BLaER1 (cell line): Measurements from ENCODE around the gene MBD5.

Experiments
- H3K27ac ChIP-seq: shearing (Covaris generic); formaldehyde crosslinking; 2 replicates; pipeline ENCODE4 v1.8.1; 2022
- H3K27me3 ChIP-seq: shearing (Covaris generic); formaldehyde crosslinking; 2 replicates; pipeline ENCODE4 v1.8.1; 2022
- H3K36me3 ChIP-seq: shearing (Covaris generic); formaldehyde crosslinking; 2 replicates; pipeline ENCODE4 v1.8.1; 2022
- H3K4me1 ChIP-seq: shearing (Covaris generic); formaldehyde crosslinking; 2 replicates; pipeline ENCODE4 v1.8.1; 2022
- H3K4me2 ChIP-seq: shearing (Covaris generic); formaldehyde crosslinking; 2 replicates; pipeline ENCODE4 v1.8.1; 2022
- H3K4me3 ChIP-seq: shearing (Covaris generic); formaldehyde crosslinking; 2 replicates; pipeline ENCODE4 v1.8.1; 2022
- H3K9ac ChIP-seq: shearing (Covaris generic); formaldehyde crosslinking; 2 replicates; pipeline ENCODE4 v1.8.1; 2022
- H3K9me3 ChIP-seq: shearing (Covaris generic); formaldehyde crosslinking; 2 replicates; pipeline ENCODE4 v1.8.1; 2022
- H4K20me1 ChIP-seq: shearing (Covaris generic); formaldehyde crosslinking; 2 replicates; pipeline ENCODE4 v1.8.1; 2022
- Cebpa-rat ChIP-seq: shearing (Covaris generic); IDR thresholded peaks from 2 replicates; pipeline ENCODE4 v1.8.1; 2022

MBD5 gene

DNA sequence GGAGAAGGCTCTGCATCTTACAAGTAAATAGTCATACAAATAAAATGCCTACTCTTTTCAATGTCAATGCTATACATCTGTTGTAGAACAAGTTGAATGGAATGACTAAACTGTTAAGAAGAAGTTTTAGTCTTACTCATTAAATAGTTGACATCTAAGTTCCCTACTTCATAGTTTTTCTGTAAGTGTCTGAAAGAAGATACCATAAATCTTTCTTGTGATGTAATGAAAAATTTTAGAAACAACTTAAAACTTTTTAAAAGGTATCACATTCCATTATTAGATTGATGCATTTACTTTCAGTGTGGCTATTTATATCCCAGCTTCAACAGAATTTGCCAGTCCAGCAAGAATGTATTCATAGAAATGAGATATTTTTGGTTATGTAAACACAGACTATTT is 438.5 kb downstream of the MBD5 start:
- Histone ChIP-seq H4K20me1 (no peaks in the 10 kb centered on the region), H3K4me2 (no peak overlapping the region), H3K27me3 (no peaks in the 10 kb centered on the region), H3K9me3 (no peaks in the 10 kb centered on the region), H3K27ac (no peak overlapping the region), H3K36me3 (peaks cover 9% of the 10 kb centered on the region), H3K4me1 (no peaks in the 10 kb centered on the region), H3K9ac (no peak overlapping the region), H3K4me3 (no peak overlapping the region)
- TF ChIP-seq Cebpa-rat: no peak

DNA sequence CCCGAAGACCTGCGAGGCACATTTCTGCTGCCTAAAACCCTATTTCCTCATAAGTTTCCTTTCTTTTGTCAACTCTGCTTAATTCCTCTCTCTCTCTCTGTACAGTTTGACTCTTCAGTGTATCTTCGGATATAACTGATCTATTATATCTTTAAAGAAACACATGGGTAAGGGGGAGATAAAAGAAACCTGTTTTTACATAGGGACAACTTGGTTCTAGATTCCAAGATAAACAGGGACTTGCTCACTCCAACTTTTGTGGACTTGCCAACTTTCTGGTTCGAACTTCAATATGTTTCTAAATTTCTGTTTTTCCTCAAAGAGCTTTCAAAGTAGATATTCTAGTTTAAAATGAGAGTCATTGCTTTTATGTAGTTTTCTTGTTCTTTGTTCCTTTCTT is 441.0 kb downstream of the MBD5 start:
- H3K4me1 ChIP-seq: no peaks in the 10 kb centered on the region
- H4K20me1 ChIP-seq: no peaks in the 10 kb centered on the region
- H3K27me3 ChIP-seq: no peaks in the 10 kb centered on the region
- H3K9me3 ChIP-seq: no peaks in the 10 kb centered on the region
- peaks cover 12% of the 10 kb centered on the region for H3K36me3 ChIP-seq
- H3K4me2 ChIP-seq: no peak overlapping the region
- no peak overlapping the region for H3K9ac ChIP-seq
- H3K27ac ChIP-seq: no peak overlapping the region
- TF ChIP-seq Cebpa-rat: no peak
- H3K4me3 ChIP-seq: no peak overlapping the region

DNA sequence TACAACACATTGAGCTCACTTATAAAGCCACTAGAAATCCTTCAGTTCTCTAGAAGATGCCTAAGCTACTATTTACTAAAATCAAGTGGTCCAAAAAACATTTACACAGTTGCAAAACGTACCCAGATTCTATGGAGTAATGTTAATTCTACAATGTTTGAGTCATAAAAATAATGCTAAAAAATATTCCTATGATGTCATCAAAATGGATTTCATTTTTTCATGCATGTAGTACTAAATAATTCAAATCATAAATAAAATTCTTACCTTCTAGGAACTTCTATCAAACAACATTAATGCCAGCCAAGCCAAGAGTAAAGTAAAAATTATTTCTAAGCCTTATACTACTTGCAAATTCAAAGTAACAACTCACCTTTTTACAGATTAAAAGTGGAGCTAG is 454.7 kb downstream of the MBD5 start:
- no peak overlapping the region for H3K4me2 ChIP-seq

DNA sequence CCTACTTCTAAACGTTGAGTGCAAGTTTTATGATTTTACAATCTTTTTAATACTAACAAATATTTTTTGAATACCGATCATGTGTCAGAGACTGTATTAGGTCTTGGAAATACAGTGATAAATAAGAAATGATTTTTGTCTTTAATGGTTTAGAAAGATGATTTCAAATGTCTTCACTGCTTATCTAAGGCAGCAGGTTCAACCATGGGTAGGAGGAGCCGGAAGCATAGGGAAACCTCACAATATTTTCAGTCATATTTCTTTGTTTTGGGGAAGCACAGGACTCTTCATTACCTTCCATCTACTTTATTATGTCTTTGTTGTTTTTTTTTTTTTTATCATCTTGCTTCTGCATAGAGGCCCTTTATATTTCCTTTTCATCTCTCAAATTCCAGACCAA is 458.5 kb downstream of the MBD5 start:
- H3K27me3 ChIP-seq: no peaks in the 10 kb centered on the region
- H3K36me3 ChIP-seq: no peaks in the 10 kb centered on the region
- H3K4me1 ChIP-seq: no peaks in the 10 kb centered on the region
- H4K20me1 ChIP-seq: no peaks in the 10 kb centered on the region
- H3K4me3 ChIP-seq: no peak overlapping the region
- H3K9me3 ChIP-seq: no peaks in the 10 kb centered on the region
- no peak overlapping the region for H3K9ac ChIP-seq
- no peak for TF ChIP-seq Cebpa-rat
- no peak overlapping the region for H3K4me2 ChIP-seq
- H3K27ac ChIP-seq: no peak overlapping the region

More for the DNA sequence above, 454.7 kb downstream of the MBD5 start:
- Histone ChIP-seq H3K4me3 (no peak overlapping the region), H3K9me3 (no peaks in the 10 kb centered on the region), H4K20me1 (no peaks in the 10 kb centered on the region), H3K4me1 (no peaks in the 10 kb centered on the region), H3K36me3 (no peaks in the 10 kb centered on the region), H3K27me3 (no peaks in the 10 kb centered on the region), H3K9ac (no peak overlapping the region), H3K27ac (no peak overlapping the region)
- no peak for TF ChIP-seq Cebpa-rat

DNA sequence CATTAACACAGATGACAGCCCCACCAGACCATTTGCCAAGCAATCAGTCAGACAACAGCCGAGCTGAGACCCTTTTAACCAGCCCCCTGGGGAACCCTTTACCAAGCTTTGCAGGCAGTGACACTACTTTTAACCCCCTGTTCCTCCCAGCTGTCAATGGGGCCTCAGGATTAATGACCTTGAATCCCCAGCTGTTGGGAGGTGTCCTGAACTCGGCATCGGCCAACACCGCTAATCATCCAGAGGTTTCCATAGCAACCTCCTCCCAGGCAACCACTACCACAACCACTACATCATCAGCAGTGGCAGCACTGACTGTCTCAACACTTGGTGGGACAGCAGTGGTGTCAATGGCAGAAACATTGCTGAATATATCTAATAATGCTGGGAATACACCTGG is 462.8 kb downstream of the MBD5 start:
- H3K27ac ChIP-seq: no peak overlapping the region
- H3K9ac ChIP-seq: no peak overlapping the region
- H3K4me1 ChIP-seq: no peaks in the 10 kb centered on the region
- H3K4me2 ChIP-seq: no peak overlapping the region
- no peak for TF ChIP-seq Cebpa-rat
- no peak overlapping the region for H3K4me3 ChIP-seq
- H3K36me3 ChIP-seq: no peaks in the 10 kb centered on the region
- H4K20me1 ChIP-seq: no peaks in the 10 kb centered on the region
- no peaks in the 10 kb centered on the region for H3K9me3 ChIP-seq
- H3K27me3 ChIP-seq: no peaks in the 10 kb centered on the region

DNA sequence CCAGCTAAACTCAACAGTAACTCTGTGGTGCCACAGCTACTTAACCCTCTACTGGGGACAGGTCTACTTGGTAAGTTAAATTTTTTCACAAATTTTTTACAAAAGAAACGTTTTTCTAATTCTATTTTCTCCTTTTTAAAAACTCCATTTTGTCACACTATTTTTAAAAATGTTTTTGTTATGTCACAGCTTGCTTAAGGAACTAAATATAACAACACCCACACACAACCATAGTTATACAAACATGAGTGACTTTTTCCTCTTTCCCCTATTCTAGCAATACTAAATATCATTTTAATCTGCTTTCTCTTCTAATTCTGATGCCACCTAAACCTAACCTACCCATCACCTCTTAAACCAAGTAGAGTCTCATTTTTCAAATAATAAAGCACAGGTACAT is 463.2 kb downstream of the MBD5 start:
- no peak for TF ChIP-seq Cebpa-rat
- no peaks in the 10 kb centered on the region for H4K20me1 ChIP-seq
- H3K27ac ChIP-seq: no peak overlapping the region
- H3K4me3 ChIP-seq: no peak overlapping the region
- no peaks in the 10 kb centered on the region for H3K27me3 ChIP-seq
- no peaks in the 10 kb centered on the region for H3K36me3 ChIP-seq
- H3K9ac ChIP-seq: no peak overlapping the region
- no peaks in the 10 kb centered on the region for H3K4me1 ChIP-seq
- no peak overlapping the region for H3K4me2 ChIP-seq
- H3K9me3 ChIP-seq: no peaks in the 10 kb centered on the region

DNA sequence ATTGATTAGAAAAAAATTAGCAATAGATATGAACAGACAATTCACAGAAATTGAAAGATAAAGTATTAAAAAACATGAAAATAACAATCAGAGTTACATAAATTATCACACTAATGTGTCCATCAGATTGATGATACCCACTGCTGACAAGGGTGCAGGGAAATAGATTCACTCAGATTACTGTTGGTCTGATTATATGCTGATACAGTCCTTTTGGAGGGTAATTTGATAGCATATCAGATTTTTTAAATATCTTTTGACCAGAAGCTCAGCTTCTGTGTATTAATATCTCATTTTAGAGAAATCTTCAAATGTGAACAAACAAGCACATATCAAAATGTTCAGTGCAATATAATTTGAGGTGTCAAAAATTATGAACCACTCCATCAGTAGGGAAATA is 465.8 kb downstream of the MBD5 start:
- H3K4me3 ChIP-seq: no peak overlapping the region
- H3K9me3 ChIP-seq: no peaks in the 10 kb centered on the region
- H4K20me1 ChIP-seq: no peaks in the 10 kb centered on the region
- no peak overlapping the region for H3K9ac ChIP-seq
- H3K36me3 ChIP-seq: peaks cover 12% of the 10 kb centered on the region
- TF ChIP-seq Cebpa-rat: no peak
- no peak overlapping the region for H3K4me2 ChIP-seq
- no peak overlapping the region for H3K27ac ChIP-seq
- H3K4me1 ChIP-seq: no peaks in the 10 kb centered on the region
- H3K27me3 ChIP-seq: no peaks in the 10 kb centered on the region

DNA sequence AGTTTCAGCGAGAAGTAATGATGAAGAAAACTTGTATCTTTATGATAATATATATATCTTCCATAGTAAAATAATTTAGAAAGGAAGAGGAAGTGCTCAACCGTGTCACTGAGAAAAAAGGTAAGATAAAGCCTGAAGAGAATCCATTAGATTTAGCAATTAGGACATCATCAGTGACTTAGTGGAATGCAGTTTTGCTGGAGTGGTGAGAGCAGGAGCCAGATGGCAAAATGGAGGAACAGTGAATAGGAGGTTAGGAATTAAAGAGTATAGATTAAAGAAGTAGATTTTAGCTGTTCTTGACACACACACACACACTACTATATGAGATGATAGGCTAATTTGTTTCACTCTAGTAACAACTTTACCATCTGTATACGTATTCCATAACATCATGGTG is 466.5 kb downstream of the MBD5 start:
- Histone ChIP-seq H3K9ac (no peak overlapping the region), H4K20me1 (no peaks in the 10 kb centered on the region), H3K4me1 (no peaks in the 10 kb centered on the region), H3K4me3 (no peak overlapping the region), H3K27ac (no peak overlapping the region), H3K36me3 (peaks cover 12% of the 10 kb centered on the region), H3K9me3 (no peaks in the 10 kb centered on the region), H3K4me2 (no peak overlapping the region), H3K27me3 (no peaks in the 10 kb centered on the region)
- no peak for TF ChIP-seq Cebpa-rat

DNA sequence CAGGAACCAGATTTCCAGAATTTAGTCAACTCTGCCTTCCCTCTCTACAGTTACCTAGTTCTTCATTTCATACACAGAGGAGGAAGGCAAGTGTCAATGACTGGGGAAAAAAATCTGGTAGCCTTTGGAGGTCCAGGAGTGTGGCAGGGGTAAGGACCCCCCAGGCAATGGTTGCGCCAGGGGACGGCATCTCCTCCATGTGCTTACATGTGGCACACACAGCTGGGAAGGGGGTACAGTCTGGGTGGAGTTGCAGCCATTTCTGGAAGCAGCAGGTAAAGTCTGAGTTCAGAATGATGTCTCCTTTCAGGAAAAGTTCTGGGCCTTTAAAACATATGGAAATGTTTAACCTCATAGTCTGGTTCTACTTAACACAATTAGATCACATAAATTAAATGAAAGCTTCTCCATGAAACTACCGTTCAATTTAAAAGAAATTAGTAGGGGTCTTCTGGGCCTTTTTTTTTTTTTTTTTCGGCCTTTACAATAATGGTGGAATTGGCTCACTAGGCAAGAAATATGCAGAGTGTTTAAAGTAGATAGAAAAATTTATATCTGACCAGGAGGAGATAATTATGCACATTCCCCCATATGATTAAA is 470.0 kb downstream of the MBD5 start:
- no peak overlapping the region for H3K4me2 ChIP-seq
- no peak overlapping the region for H3K9ac ChIP-seq
- peaks cover 8% of the 10 kb centered on the region; the same call in 1 of the 2 replicates for H3K4me1 ChIP-seq
- no peaks in the 10 kb centered on the region for H3K9me3 ChIP-seq
- no peaks in the 10 kb centered on the region for H3K27me3 ChIP-seq
- H3K36me3 ChIP-seq: peaks cover 12% of the 10 kb centered on the region
- H3K27ac ChIP-seq: no peak overlapping the region
- no peak overlapping the region for H3K4me3 ChIP-seq
- no peak for TF ChIP-seq Cebpa-rat
- H4K20me1 ChIP-seq: no peaks in the 10 kb centered on the region

DNA sequence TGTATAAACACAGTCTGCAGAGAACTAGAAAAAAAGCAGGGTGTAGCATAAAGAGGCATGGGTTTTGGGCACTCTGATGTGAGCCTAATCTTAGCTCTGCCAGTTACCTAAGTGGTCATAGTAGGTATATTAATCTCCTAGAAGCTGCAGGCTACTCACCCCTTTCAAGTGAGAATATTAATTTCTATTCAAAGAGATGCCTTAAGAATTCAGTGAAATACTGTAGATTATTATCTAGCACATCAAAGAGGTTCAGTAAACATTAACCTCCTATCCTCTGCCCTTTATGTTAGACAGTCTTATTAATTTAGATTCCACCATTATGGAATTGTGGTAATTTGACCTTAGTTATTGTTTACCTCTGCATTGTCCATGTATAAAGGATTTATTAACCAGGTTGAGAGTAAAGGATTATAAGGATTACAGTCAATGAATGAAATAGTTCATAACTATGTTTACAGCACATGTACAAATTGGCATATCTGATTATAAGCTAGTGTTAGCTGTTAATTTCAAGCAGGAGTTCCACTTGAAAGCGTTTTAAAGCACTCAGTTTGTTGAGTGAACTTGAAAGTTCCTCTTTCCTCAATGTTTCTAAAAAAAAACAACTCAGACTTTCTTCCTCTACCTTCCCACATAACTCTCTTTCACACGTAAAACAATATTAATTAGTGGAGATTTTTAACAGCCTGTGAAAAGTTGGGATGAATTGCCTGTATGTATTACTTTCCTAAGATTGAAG is 473.1 kb downstream of the MBD5 start:
- TF ChIP-seq Cebpa-rat: no peak
- Histone ChIP-seq H3K36me3 (peaks cover 12% of the 10 kb centered on the region), H3K27ac (no peak overlapping the region), H3K4me2 (no peak overlapping the region; the same call in 1 of the 2 replicates), H3K9ac (no peak overlapping the region), H4K20me1 (no peaks in the 10 kb centered on the region), H3K4me3 (no peak overlapping the region), H3K9me3 (no peaks in the 10 kb centered on the region), H3K27me3 (no peaks in the 10 kb centered on the region), H3K4me1 (peaks cover 8% of the 10 kb centered on the region; the same call in 1 of the 2 replicates)
